Right atrium auricular region (tissue), 2 donors: ENCODE measurements around the gene PPP1R14D. TPM values are rescaled to one million over a fixed set of nuclear protein-coding genes. Genes with fewer than 3 reads are reported as not detected.

ENCODE experiments used
- DNase-seq: peaks from one replicate; pipeline ENCODE4 v3.0.0-alpha.2; 2019; ENCODE audit warnings: low spot score
- H3K27ac ChIP-seq, 2 donors: fragments of 200-600 bp; sonication (generic); 1 replicate in 1 of 2; 2 replicates in 1 of 2; pipeline ENCODE4 v1.5.1; 2016 to 2019
- H3K27me3 ChIP-seq, 2 donors: fragments of 200-600 bp; sonication (generic); one replicate each; pipeline versions ENCODE4 v1.5.1 to v1.6.0; 2017 to 2019
- H3K36me3 ChIP-seq: fragments of 200-600 bp; sonication (generic); one replicate; pipeline ENCODE4 v1.5.1; 2016
- H3K4me1 ChIP-seq, 2 donors: fragments of 200-600 bp; sonication (generic); one replicate each; pipeline versions ENCODE4 v1.5.1 to v1.6.0; 2017 to 2019
- H3K4me3 ChIP-seq, 2 donors: fragments of 200-600 bp; sonication (generic); 1 replicate in 1 of 2; 2 replicates in 1 of 2; pipeline ENCODE4 v1.5.1; 2017 to 2019; ENCODE audit warnings: mild to moderate bottlenecking in 1 of 2, moderate library complexity in 1 of 2
- H3K9me3 ChIP-seq, 2 donors: fragments of 200-600 bp; sonication (generic); one replicate each; pipeline ENCODE4 v1.5.1; 2019
- total RNA-seq, 2 donors: library from RNA; depleted of rRNA; stranded (reverse); fragments of >200 nt; gene quantifications; one replicate each; pipeline ENCODE4 v1.1.0, GENCODE V29; 2016
- TF ChIP-seq, protein P1 (sequence below), 2 donors: fragments of 200-600 bp; sonication (generic); IDR thresholded peaks; one replicate each; pipeline ENCODE4 v1.5.1; 2019; ENCODE audit warnings: antibody characterized with exemption in 2 of 2

PPP1R14D gene
- total RNA-seq, 2 donors from 2014 or later: not detected

GRCh38 chr15:40855706-40856234, 27.3 kb upstream of the PPP1R14D start:
- Histone ChIP-seq H3K4me3 (no peak overlapping the region), H3K27me3 (no peaks in the 10 kb centered on the region), H3K36me3 (no peaks in the 10 kb centered on the region), H3K4me1 (peaks cover 0 to 6% of the 10 kb centered on the region in 2 donors), H3K9me3 (no peaks in the 10 kb centered on the region), H3K27ac (no peak overlapping the region)
- TF ChIP-seq, protein P1, sequence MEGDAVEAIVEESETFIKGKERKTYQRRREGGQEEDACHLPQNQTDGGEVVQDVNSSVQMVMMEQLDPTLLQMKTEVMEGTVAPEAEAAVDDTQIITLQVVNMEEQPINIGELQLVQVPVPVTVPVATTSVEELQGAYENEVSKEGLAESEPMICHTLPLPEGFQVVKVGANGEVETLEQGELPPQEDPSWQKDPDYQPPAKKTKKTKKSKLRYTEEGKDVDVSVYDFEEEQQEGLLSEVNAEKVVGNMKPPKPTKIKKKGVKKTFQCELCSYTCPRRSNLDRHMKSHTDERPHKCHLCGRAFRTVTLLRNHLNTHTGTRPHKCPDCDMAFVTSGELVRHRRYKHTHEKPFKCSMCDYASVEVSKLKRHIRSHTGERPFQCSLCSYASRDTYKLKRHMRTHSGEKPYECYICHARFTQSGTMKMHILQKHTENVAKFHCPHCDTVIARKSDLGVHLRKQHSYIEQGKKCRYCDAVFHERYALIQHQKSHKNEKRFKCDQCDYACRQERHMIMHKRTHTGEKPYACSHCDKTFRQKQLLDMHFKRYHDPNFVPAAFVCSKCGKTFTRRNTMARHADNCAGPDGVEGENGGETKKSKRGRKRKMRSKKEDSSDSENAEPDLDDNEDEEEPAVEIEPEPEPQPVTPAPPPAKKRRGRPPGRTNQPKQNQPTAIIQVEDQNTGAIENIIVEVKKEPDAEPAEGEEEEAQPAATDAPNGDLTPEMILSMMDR (IDR thresholded peaks at IDR 0.05): no peak
- DNase-seq: no peak

GRCh38 chr15:40854161-40854560, 25.7 kb upstream of the PPP1R14D start:
- Histone ChIP-seq H3K4me3 (no peak overlapping the region), H3K27me3 (no peaks in the 10 kb centered on the region), H3K9me3 (no peaks in the 10 kb centered on the region), H3K36me3 (no peaks in the 10 kb centered on the region), H3K4me1 (peaks cover 0 to 6% of the 10 kb centered on the region in 2 donors), H3K27ac (no peak overlapping the region)
- TF ChIP-seq, protein P1 (IDR thresholded peaks at IDR 0.05): no peak
- no peak for DNase-seq

DNA sequence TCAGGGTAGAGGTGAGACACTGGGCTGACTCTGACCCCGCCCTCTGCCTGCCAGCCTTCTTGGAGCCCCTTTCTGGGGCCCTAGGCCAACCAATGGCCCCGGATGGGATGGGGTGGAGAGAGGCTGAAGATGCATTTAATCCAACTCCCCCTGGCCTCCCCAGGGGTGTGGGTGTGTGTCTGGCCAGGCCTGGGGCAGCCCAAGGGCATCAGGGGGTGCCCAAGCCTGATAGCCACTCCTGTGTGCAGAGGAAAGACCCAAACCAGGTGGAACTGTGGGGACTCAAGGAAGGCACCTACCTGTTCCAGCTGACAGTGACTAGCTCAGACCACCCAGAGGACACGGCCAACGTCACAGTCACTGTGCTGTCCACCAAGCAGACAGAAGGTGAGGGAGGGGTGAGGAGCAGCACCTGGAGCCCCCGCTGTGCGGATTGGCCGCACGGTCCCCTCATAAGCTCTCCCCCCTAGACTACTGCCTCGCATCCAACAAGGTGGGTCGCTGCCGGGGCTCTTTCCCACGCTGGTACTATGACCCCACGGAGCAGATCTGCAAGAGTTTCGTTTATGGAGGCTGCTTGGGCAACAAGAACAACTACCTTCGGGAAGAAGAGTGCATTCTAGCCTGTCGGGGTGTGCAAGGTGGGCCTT, 24.9 kb upstream of the PPP1R14D start:
- no peak for DNase-seq
- H3K4me3 ChIP-seq: no peak overlapping the region
- no peaks in the 10 kb centered on the region for H3K36me3 ChIP-seq
- TF ChIP-seq, protein P1 (IDR thresholded peaks at IDR 0.05): no peak
- H3K4me1 ChIP-seq: peaks cover 0 to 6% of the 10 kb centered on the region in 2 donors
- no peak overlapping the region for H3K27ac ChIP-seq
- no peaks in the 10 kb centered on the region for H3K9me3 ChIP-seq
- H3K27me3 ChIP-seq: no peaks in the 10 kb centered on the region

DNA sequence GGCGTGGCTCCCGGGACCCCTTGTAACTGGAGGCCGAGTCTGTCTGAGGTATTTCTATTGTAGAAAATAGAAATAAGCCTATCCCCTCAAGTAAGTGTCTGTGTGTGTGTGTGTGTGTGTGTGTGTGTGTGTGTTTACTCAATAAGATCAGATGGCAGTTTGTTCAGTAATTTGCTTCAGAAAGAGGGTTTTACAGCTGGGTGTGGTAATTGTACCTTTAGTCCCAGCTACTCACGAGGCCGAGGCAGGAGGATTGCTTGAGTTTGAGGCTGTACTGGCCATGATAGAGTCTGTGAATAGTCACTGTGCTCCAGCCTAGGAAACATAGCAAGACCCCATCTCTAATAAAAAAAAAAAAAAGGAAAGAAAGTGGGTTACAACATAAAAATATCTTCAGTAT, 24.0 kb upstream of the PPP1R14D start:
- no peak for DNase-seq
- TF ChIP-seq, protein P1 (IDR thresholded peaks at IDR 0.05): no peak
- H3K36me3 ChIP-seq: no peaks in the 10 kb centered on the region
- H3K9me3 ChIP-seq: no peaks in the 10 kb centered on the region
- no peak overlapping the region for H3K4me3 ChIP-seq
- peaks cover 0 to 1% of the 10 kb centered on the region in 2 donors for H3K4me1 ChIP-seq
- H3K27me3 ChIP-seq: no peaks in the 10 kb centered on the region
- H3K27ac ChIP-seq: no peak overlapping the region

GRCh38 chr15:40850576-40851112, 22.1 kb upstream of the PPP1R14D start:
- no peak overlapping the region for H3K27ac ChIP-seq
- TF ChIP-seq, protein P1 (IDR thresholded peaks at IDR 0.05): no peak
- no peak for DNase-seq
- no peaks in the 10 kb centered on the region for H3K4me1 ChIP-seq
- no peak overlapping the region for H3K4me3 ChIP-seq
- no peaks in the 10 kb centered on the region for H3K9me3 ChIP-seq
- no peaks in the 10 kb centered on the region for H3K36me3 ChIP-seq
- no peaks in the 10 kb centered on the region for H3K27me3 ChIP-seq
